Measurements from ENCODE around the gene TPK1.

Gene TPK1

GRCh38 chr7:144534196-144534595 is 301.7 kb downstream of the TPK1 start:
- H3K27me3 ChIP-seq (replicated peaks), result no peaks in the 10 kb centered on the region
- TF ChIP-seq CTCF (IDR thresholded peaks at IDR 0.05; ENCODE audit: low read depth, low read length, missing control alignments), result no peak
- DNase-seq, result no peak
- no peak overlapping the region for H3K27ac ChIP-seq
- in situ Hi-C loops (cut with HindIII; ENCODE audit: low pct_ligation_motif_present, low sequenced_read_pairs), result no loop called here
- no peak overlapping the region for H3K4me3 ChIP-seq (ENCODE audit: low read depth, low read length)
- no peaks in the 10 kb centered on the region for H3K36me3 ChIP-seq (replicated peaks)

- H3K4me3 ChIP-seq (ENCODE audit: low read depth, low read length), result no peak overlapping the region
- no peak for DNase-seq
- H3K27me3 ChIP-seq (replicated peaks), result no peaks in the 10 kb centered on the region
- TF ChIP-seq CTCF (IDR thresholded peaks at IDR 0.05; ENCODE audit: low read depth, low read length, missing control alignments), result no peak
- no peak overlapping the region for H3K27ac ChIP-seq
- in situ Hi-C loops (cut with HindIII; ENCODE audit: low pct_ligation_motif_present, low sequenced_read_pairs), result no loop called here
- no peaks in the 10 kb centered on the region for H3K36me3 ChIP-seq (replicated peaks)
Observed at GRCh38 chr7:144531181-144531580, 304.7 kb downstream of the TPK1 start.

- no peak for TF ChIP-seq CTCF (IDR thresholded peaks at IDR 0.05; ENCODE audit: low read depth, low read length, missing control alignments)
- DNase-seq, result no peak
- Histone ChIP-seq H3K4me3 (ENCODE audit: low read depth, low read length) (no peak overlapping the region), H3K27ac (no peak overlapping the region), H3K36me3 (replicated peaks) (no peaks in the 10 kb centered on the region), H3K27me3 (replicated peaks) (no peaks in the 10 kb centered on the region)
- in situ Hi-C loops (cut with HindIII; ENCODE audit: low pct_ligation_motif_present, low sequenced_read_pairs), result no loop called here
Observed at GRCh38 chr7:144529269-144529926, 306.5 kb downstream of the TPK1 start.

GRCh38 chr7:144528536-144529045 is 307.3 kb downstream of the TPK1 start:
- in situ Hi-C loops (cut with HindIII; ENCODE audit: low pct_ligation_motif_present, low sequenced_read_pairs), result no loop called here
- DNase-seq, result no peak
- H3K27me3 ChIP-seq (replicated peaks), result no peaks in the 10 kb centered on the region
- H3K27ac ChIP-seq, result no peak overlapping the region
- TF ChIP-seq CTCF (IDR thresholded peaks at IDR 0.05; ENCODE audit: low read depth, low read length, missing control alignments), result no peak
- H3K36me3 ChIP-seq (replicated peaks), result no peaks in the 10 kb centered on the region
- H3K4me3 ChIP-seq (ENCODE audit: low read depth, low read length), result no peak overlapping the region

- Histone ChIP-seq H3K27me3 (replicated peaks) (no peaks in the 10 kb centered on the region), H3K27ac (no peak overlapping the region), H3K36me3 (replicated peaks) (no peaks in the 10 kb centered on the region), H3K4me3 (ENCODE audit: low read depth, low read length) (no peak overlapping the region)
- in situ Hi-C loops (cut with HindIII; ENCODE audit: low pct_ligation_motif_present, low sequenced_read_pairs), result no loop called here
- no peak for TF ChIP-seq CTCF (IDR thresholded peaks at IDR 0.05; ENCODE audit: low read depth, low read length, missing control alignments)
- no peak for DNase-seq
Observed at GRCh38 chr7:144527051-144527471, 308.8 kb downstream of the TPK1 start.

- no peak for DNase-seq
- Histone ChIP-seq H3K27me3 (replicated peaks) (no peaks in the 10 kb centered on the region), H3K27ac (no peak overlapping the region), H3K4me3 (ENCODE audit: low read depth, low read length) (no peak overlapping the region), H3K36me3 (replicated peaks) (no peaks in the 10 kb centered on the region)
- no peak for TF ChIP-seq CTCF (IDR thresholded peaks at IDR 0.05; ENCODE audit: low read depth, low read length, missing control alignments)
- in situ Hi-C loops (cut with HindIII; ENCODE audit: low pct_ligation_motif_present, low sequenced_read_pairs), result no loop called here
Observed at GRCh38 chr7:144525956-144526355, 309.9 kb downstream of the TPK1 start.
